Osteoblast (primary cell): ENCODE data around the gene HHATL. TPM values are rescaled to one million over a fixed set of nuclear protein-coding genes. Genes with fewer than 3 reads are reported as not detected.

ENCODE experiments used
- DNase-seq: peaks from one replicate; pipeline ENCODE4 v3.0.0; 2011; ENCODE audit warnings: low spot score, mixed read lengths; ENCODE audit not compliant: insufficient read length; ENCODE audit errors: missing footprints
- H2AFZ ChIP-seq: 2 replicates; pipeline ENCODE4 v1.6.0; 2011; ENCODE audit warnings: mild to moderate bottlenecking, low read length
- H3K27ac ChIP-seq: 2 replicates; pipeline ENCODE4 v1.5.1; 2011; ENCODE audit warnings: mild to moderate bottlenecking, low read depth, low read length, moderate library complexity
- H3K27me3 ChIP-seq: 2 replicates; pipeline ENCODE4 v1.6.0; 2012; ENCODE audit warnings: mild to moderate bottlenecking, control low read depth, inconsistent platforms, low read length, moderate library complexity; ENCODE audit not compliant: insufficient read depth
- H3K36me3 ChIP-seq: 2 replicates; pipeline ENCODE4 v1.5.1; 2011; ENCODE audit warnings: mild to moderate bottlenecking, low read length, control low read depth, moderate library complexity; ENCODE audit not compliant: insufficient read depth
- H3K4me1 ChIP-seq: 2 replicates; pipeline ENCODE4 v1.5.1; 2011; ENCODE audit warnings: mild to moderate bottlenecking, low read length, control low read depth, moderate library complexity; ENCODE audit not compliant: insufficient read depth
- H3K4me2 ChIP-seq: 2 replicates; pipeline ENCODE4 v1.6.0; 2011; ENCODE audit warnings: mild to moderate bottlenecking, low read length; ENCODE audit not compliant: insufficient read depth
- H3K4me3 ChIP-seq: fragments of 200-600 bp; sonication (generic); 3 replicates; pipeline ENCODE4 v1.5.1; 2012; ENCODE audit warnings: mild to moderate bottlenecking, low read length, inconsistent platforms; ENCODE audit not compliant: insufficient read depth
- H3K79me2 ChIP-seq: 2 replicates; pipeline ENCODE4 v1.6.0; 2012; ENCODE audit warnings: mild to moderate bottlenecking, low read length, control low read depth, inconsistent platforms; ENCODE audit not compliant: insufficient read depth
- H3K9me3 ChIP-seq: 2 replicates; pipeline ENCODE4 v1.5.1; 2011; ENCODE audit warnings: low read depth, low read length, control low read depth
- H4K20me1 ChIP-seq: 2 replicates; pipeline ENCODE4 v1.6.0; 2012; ENCODE audit warnings: mild to moderate bottlenecking, low read length, control low read depth; ENCODE audit not compliant: insufficient read depth
- total RNA-seq: library from RNA; depleted of rRNA; stranded (reverse); fragments of >200 nt; gene quantifications from 2 replicates; pipeline ENCODE4 v1.2.3, GENCODE V29; 2012
- TF ChIP-seq, protein P1 (sequence below): IDR thresholded peaks from 2 replicates; pipeline ENCODE4 v1.5.1; 2011; ENCODE audit warnings: mild to moderate bottlenecking, low read depth, low read length, moderate library complexity; ENCODE audit errors: extremely low read depth

The HHATL gene
- total RNA-seq, 1 donor: not detected

DNA sequence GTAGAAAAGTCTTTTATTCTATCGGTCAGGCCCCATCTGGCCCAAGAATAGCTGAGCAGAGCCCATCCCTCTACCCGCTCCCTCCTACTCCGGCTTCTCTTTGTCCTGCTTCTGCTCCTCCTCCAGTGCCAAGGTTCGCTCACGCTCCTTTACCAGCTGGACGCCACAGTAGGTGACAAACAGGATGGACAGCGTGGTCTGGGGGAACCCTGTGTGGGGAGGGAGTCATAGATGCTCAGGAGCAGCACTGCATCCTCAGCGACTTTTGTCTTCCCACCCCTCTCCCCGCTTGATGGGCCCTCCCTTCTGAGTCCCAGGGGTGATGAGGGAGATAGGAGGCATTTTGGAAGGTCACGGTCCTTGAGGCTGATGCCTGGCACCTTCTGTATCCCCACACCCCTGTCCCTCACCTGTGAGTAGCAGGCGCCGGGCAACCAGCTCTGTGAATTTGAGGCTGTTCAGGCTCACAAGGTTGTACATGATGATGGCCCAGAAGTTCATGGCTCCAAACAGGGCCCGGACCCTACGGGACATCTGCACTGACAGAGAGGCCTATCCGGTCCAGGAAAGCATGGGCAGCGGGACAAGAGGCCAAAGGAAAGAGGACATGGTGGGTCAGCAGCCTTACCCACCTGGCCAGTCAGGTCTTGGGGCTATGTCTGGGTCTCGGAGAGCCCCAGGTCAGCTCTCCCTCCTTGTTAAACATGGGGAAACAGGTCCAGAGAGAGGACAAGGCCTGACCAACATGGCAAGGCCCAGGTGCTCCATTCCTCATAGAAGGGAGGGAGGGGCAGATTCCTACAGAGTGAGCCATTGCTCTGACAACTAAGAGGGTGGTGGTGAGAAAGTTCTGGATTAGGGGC lies 9.7 kb downstream of the HHATL start:
- Histone ChIP-seq H3K79me2 (no peaks in the 10 kb centered on the region), H3K4me2 (no peak overlapping the region), H3K27me3 (peaks cover 10% of the 10 kb centered on the region), H3K4me1 (no peaks in the 10 kb centered on the region), H2AFZ (no peak overlapping the region), H3K9me3 (no peaks in the 10 kb centered on the region), H3K36me3 (no peaks in the 10 kb centered on the region), H3K4me3 (no peak overlapping the region), H4K20me1 (no peaks in the 10 kb centered on the region), H3K27ac (no peak overlapping the region)
- TF ChIP-seq, protein P1, sequence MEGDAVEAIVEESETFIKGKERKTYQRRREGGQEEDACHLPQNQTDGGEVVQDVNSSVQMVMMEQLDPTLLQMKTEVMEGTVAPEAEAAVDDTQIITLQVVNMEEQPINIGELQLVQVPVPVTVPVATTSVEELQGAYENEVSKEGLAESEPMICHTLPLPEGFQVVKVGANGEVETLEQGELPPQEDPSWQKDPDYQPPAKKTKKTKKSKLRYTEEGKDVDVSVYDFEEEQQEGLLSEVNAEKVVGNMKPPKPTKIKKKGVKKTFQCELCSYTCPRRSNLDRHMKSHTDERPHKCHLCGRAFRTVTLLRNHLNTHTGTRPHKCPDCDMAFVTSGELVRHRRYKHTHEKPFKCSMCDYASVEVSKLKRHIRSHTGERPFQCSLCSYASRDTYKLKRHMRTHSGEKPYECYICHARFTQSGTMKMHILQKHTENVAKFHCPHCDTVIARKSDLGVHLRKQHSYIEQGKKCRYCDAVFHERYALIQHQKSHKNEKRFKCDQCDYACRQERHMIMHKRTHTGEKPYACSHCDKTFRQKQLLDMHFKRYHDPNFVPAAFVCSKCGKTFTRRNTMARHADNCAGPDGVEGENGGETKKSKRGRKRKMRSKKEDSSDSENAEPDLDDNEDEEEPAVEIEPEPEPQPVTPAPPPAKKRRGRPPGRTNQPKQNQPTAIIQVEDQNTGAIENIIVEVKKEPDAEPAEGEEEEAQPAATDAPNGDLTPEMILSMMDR: no peak
- peak; percentile 54 for DNase-seq

DNA sequence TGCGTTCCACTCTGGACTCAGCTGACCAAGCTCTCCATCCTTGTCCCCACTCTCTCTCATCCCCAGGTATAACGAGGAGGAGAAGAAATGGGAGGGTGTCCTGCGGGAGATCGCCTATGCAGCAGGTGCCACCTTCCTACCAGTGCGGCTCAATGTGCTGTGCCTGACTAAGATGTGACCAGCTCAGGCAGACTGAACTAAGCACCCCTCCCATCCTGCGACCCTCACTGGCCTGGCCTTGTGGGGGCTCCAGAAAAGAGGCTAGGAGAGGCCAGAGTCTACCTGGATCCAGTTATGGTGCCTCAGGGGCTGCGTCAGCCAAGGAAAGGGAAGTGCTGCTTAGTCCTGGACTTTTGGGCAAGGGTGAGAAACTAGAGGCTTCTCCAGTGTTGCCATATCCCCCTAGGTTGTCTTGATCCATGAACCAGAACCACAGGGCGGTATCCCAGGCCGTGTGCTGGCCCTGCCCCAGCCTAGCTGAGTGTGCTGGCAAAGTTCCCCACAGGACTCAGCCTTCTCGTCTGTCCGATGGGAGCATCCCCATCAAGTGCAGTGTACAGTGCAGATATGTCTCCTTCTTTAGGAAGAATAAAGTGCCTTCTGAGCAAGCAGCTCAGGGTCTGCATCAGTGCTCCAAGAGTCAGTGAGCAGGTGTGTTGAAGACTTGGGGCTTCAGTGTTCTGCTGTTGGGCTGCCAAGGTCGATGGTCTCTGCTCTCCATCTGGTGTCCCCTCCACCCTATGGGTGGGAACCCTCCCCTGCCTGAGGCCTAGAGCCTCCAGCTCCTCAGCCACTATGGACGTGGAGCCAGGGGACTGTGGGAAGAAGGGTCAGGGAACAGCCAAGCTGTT lies 10.6 kb downstream of the HHATL start:
- no peak overlapping the region for H3K4me2 ChIP-seq
- TF ChIP-seq, protein P1: no peak
- no peak overlapping the region for H3K4me3 ChIP-seq
- H3K27me3 ChIP-seq: peaks cover 15% of the 10 kb centered on the region
- H3K79me2 ChIP-seq: no peaks in the 10 kb centered on the region
- DNase-seq: peak; percentile 83
- H2AFZ ChIP-seq: no peak overlapping the region
- no peaks in the 10 kb centered on the region for H3K36me3 ChIP-seq
- no peaks in the 10 kb centered on the region for H3K9me3 ChIP-seq
- H3K27ac ChIP-seq: no peak overlapping the region
- no peaks in the 10 kb centered on the region for H4K20me1 ChIP-seq
- H3K4me1 ChIP-seq: no peaks in the 10 kb centered on the region

DNA sequence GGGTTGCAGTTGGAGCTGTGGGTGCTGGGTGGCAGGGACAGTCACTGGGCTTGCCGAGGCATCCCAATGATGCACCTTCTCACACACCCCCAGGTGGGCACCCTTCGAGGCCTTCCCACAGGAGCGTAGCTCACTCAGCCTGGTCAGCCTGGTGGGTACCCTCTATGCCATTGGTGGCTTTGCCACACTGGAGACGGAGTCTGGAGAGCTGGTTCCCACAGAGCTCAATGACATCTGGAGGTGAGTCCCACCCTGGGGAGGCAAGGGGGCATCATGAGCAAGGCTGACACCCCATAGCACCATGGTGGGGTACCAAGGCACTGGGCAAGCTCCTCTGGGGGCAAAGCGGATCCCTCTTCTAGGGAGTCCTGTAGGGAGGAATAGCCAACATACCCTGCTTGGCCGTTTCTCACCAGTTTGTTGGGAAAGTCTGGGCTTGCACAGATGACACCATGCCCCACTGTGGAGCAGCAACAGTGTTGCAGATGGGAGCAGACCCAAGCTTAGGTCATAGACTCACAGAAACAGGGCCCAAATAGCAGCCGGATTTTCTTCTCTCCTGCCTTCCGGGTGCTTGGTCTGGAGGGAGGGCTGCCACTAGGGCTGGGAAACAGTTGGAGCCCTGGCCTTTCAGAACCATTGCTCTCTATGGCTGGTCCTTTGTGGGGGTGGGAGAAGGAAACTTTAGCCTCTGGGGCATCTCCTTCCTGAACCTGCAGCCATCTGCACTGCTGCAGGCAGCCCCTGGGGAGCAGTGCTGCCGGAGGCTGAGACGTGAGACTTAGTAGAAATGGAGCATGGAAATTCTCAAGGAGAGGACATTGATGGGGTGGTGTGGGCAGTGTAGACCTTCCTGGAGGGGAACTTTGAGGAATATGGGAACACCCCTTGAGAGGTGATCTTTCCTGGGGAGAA lies 11.6 kb downstream of the HHATL start:
- Histone ChIP-seq H2AFZ (no peak overlapping the region), H3K27me3 (peaks cover 22% of the 10 kb centered on the region), H3K27ac (no peak overlapping the region), H3K4me2 (no peak overlapping the region), H3K4me1 (no peaks in the 10 kb centered on the region), H3K4me3 (no peak overlapping the region), H3K36me3 (no peaks in the 10 kb centered on the region), H4K20me1 (no peaks in the 10 kb centered on the region), H3K79me2 (no peaks in the 10 kb centered on the region), H3K9me3 (no peaks in the 10 kb centered on the region)
- TF ChIP-seq, protein P1: no peak
- peak; percentile 80 for DNase-seq
